ENCODE results near the gene B3GAT3.

B3GAT3 gene

DNA sequence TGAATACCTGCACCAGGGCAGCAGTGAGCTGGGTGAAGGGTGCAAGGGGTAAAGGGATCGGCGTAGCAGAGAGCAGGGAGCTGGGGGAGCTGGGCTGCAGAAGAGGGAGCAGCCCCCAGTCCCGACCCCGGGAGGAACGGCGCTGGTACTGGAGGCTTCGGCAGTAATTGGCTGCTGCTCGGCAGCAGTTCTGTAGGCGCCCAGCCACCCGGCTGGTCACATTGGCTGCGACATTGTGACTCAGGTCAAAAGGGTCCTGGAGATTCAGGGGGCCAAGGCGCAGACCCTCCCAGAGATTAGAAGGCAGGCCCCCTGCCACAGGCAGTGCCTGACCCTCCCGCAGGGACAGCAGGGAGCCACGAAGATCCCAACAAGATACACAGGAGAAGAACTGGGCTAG is 45.9 kb downstream of the B3GAT3 start:
- H2AFZ ChIP-seq (ENCODE audit: low read depth, low read length, severe bottlenecking): no peak overlapping the region
- peak overlapping the region; percentile 82 for H3K4me2 ChIP-seq (ENCODE audit: low read depth, low read length, poor library complexity, severe bottlenecking)
- H3K4me3 ChIP-seq (ENCODE audit: insufficient read depth, low read length, poor library complexity, severe bottlenecking): no peak overlapping the region
- peak overlapping the region; percentile 91; the same call in 1 of the 2 replicates for H3K9ac ChIP-seq (ENCODE audit: low read length)
- H3K79me2 ChIP-seq (ENCODE audit: insufficient read depth, low read length): peaks cover 44% of the 10 kb centered on the region
- H4K20me1 ChIP-seq (ENCODE audit: low read depth, low read length): no peaks in the 10 kb centered on the region
- no peaks in the 10 kb centered on the region for H3K9me2 ChIP-seq (replicated peaks; ENCODE audit: insufficient read depth, low read length)
- H3K27ac ChIP-seq (ENCODE audit: low read depth, low read length): no peak overlapping the region
- TF ChIP-seq EZH2phosphoT487 (conservative IDR thresholded peaks at IDR 0.05; ENCODE audit: low read length): no peak
- TF ChIP-seq, protein P1, sequence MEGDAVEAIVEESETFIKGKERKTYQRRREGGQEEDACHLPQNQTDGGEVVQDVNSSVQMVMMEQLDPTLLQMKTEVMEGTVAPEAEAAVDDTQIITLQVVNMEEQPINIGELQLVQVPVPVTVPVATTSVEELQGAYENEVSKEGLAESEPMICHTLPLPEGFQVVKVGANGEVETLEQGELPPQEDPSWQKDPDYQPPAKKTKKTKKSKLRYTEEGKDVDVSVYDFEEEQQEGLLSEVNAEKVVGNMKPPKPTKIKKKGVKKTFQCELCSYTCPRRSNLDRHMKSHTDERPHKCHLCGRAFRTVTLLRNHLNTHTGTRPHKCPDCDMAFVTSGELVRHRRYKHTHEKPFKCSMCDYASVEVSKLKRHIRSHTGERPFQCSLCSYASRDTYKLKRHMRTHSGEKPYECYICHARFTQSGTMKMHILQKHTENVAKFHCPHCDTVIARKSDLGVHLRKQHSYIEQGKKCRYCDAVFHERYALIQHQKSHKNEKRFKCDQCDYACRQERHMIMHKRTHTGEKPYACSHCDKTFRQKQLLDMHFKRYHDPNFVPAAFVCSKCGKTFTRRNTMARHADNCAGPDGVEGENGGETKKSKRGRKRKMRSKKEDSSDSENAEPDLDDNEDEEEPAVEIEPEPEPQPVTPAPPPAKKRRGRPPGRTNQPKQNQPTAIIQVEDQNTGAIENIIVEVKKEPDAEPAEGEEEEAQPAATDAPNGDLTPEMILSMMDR (IDR thresholded peaks at IDR 0.05; ENCODE audit: insufficient read depth, low read length, poor library complexity, severe bottlenecking): no peak
- peaks cover 4% of the 10 kb centered on the region; the same call in 1 of the 2 replicates for H3F3A ChIP-seq (ENCODE audit: insufficient read depth)
- H3K27me3 ChIP-seq (ENCODE audit: low read length): no peaks in the 10 kb centered on the region
- no peaks in the 10 kb centered on the region for H3K9me3 ChIP-seq (ENCODE audit: insufficient read depth, low read length)
- H3K36me3 ChIP-seq (ENCODE audit: low read length): peaks cover 18% of the 10 kb centered on the region

DNA sequence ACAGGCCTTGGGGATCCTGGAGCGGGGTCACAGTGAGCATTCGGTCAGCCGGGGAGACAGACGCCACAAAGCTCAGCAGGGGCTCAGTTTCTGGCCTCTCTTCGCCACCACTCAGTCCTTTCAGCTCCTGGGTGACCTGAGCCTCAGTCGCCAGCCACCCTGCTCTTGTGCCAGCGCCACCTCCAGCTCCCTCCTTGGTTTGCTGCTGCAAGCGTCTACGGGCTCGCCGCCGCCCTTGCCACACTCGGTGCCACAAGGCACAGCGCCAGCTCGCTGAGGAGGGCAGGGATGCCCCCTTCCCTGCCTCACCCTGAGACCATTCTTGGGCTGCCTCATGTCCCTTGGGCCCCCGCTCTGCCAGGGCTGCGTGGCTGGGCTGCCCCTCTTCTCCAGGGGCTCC is 46.6 kb downstream of the B3GAT3 start:
- no peaks in the 10 kb centered on the region for H3K27me3 ChIP-seq (ENCODE audit: low read length)
- peak overlapping the region; percentile 82 for H3K4me2 ChIP-seq (ENCODE audit: low read depth, low read length, poor library complexity, severe bottlenecking)
- peak overlapping the region; percentile 48; the same call in 1 of the 2 replicates for H3K27ac ChIP-seq (ENCODE audit: low read depth, low read length)
- no peak overlapping the region for H2AFZ ChIP-seq (ENCODE audit: low read depth, low read length, severe bottlenecking)
- no peaks in the 10 kb centered on the region for H3K9me3 ChIP-seq (ENCODE audit: insufficient read depth, low read length)
- H3K79me2 ChIP-seq (ENCODE audit: insufficient read depth, low read length): peaks cover 45% of the 10 kb centered on the region
- no peaks in the 10 kb centered on the region for H3K9me2 ChIP-seq (replicated peaks; ENCODE audit: insufficient read depth, low read length)
- H3K36me3 ChIP-seq (ENCODE audit: low read length): peaks cover 19% of the 10 kb centered on the region
- no peak for TF ChIP-seq EZH2phosphoT487 (conservative IDR thresholded peaks at IDR 0.05; ENCODE audit: low read length)
- TF ChIP-seq, protein P1 (IDR thresholded peaks at IDR 0.05; ENCODE audit: insufficient read depth, low read length, poor library complexity, severe bottlenecking): no peak
- H3F3A ChIP-seq (ENCODE audit: insufficient read depth): peaks cover 4% of the 10 kb centered on the region; the same call in 1 of the 2 replicates
- no peaks in the 10 kb centered on the region for H4K20me1 ChIP-seq (ENCODE audit: low read depth, low read length)
- peak overlapping the region; percentile 91 for H3K9ac ChIP-seq (ENCODE audit: low read length)
- peak overlapping the region; percentile 65 for H3K4me3 ChIP-seq (ENCODE audit: insufficient read depth, low read length, poor library complexity, severe bottlenecking)

DNA sequence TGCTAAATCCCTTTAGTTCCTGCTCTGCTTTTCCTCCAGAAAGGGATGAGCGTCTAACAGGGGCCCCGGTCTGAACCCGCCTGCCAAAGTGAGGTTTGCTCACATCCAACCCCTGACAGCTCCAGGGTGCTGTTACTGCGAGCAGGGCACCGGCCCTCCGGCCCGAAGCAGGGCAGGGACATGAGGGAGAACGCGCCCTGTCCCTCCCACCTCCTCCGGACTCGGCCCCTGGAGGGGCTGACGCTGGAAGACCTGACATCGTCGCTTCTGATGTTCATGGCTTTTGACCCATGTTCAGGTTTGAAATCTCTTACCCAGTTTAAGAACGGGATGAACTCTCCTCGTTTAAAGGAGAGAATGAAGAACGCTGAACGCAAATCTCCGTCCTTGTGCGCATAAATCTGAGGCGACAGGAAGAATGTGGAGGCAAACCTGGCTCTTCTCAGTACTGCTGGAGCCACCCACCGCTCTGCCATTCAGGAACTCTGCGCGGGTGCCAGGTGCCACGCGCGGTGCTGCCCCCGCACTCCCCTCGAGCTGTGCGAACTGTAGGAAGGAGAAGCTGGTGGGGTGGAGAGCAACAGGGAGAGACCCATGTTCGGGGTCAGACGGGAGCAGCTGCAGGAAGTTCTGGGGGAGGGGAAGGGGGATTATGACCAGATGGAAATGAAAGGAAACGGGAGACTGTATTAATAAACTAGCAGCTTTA is 47.3 kb downstream of the B3GAT3 start:
- H3K9me3 ChIP-seq (ENCODE audit: insufficient read depth, low read length): no peaks in the 10 kb centered on the region
- no peaks in the 10 kb centered on the region for H3K9me2 ChIP-seq (replicated peaks; ENCODE audit: insufficient read depth, low read length)
- H3K27ac ChIP-seq (ENCODE audit: low read depth, low read length): peak overlapping the region; percentile 48
- peaks cover 50% of the 10 kb centered on the region for H3K79me2 ChIP-seq (ENCODE audit: insufficient read depth, low read length)
- H3K27me3 ChIP-seq (ENCODE audit: low read length): no peaks in the 10 kb centered on the region
- peak overlapping the region; percentile 82 for H3K4me2 ChIP-seq (ENCODE audit: low read depth, low read length, poor library complexity, severe bottlenecking)
- peaks cover 19% of the 10 kb centered on the region for H3K36me3 ChIP-seq (ENCODE audit: low read length)
- peaks cover 4% of the 10 kb centered on the region; the same call in 1 of the 2 replicates for H3F3A ChIP-seq (ENCODE audit: insufficient read depth)
- H2AFZ ChIP-seq (ENCODE audit: low read depth, low read length, severe bottlenecking): peak overlapping the region; percentile 27
- H3K4me3 ChIP-seq (ENCODE audit: insufficient read depth, low read length, poor library complexity, severe bottlenecking): peak overlapping the region; percentile 65
- TF ChIP-seq, protein P1 (IDR thresholded peaks at IDR 0.05; ENCODE audit: insufficient read depth, low read length, poor library complexity, severe bottlenecking): no peak
- TF ChIP-seq EZH2phosphoT487 (conservative IDR thresholded peaks at IDR 0.05; ENCODE audit: low read length): no peak
- H4K20me1 ChIP-seq (ENCODE audit: low read depth, low read length): no peaks in the 10 kb centered on the region
- peak overlapping the region; percentile 91 for H3K9ac ChIP-seq (ENCODE audit: low read length)

Data from SU-DHL-6 (cell line).